HEK293 (cell line): ENCODE measurements around the gene CACNA1H.
"Not testable (repeated sequence)": the region's sequence is repeated elsewhere in the genome, so short reads cannot be mapped to it uniquely, and the experiment has no call there.

ENCODE experiments used
- HOXC10 ChIP-seq: sonication (generic); formaldehyde crosslinking; IDR thresholded peaks from 2 replicates; pipeline ENCODE4 v1.8.1; 2023; ENCODE audit warnings: mild to moderate bottlenecking, missing genetic modification reagents
- REST ChIP-seq: fragments of 450-650 bp; formaldehyde crosslinking; IDR thresholded peaks from 2 replicates; pipeline ENCODE4 v1.5.1; 2016; ENCODE audit warnings: missing biosample characterization, missing genetic modification characterization
- ZFP3 ChIP-seq: fragments of 450-650 bp; formaldehyde crosslinking; IDR thresholded peaks from 2 replicates; pipeline ENCODE4 v1.5.1; 2016; ENCODE audit warnings: low read depth, missing biosample characterization, missing genetic modification characterization
- ZNF121 ChIP-seq: fragments of 450-650 bp; formaldehyde crosslinking; IDR thresholded peaks from 2 replicates; pipeline ENCODE4 v1.5.1; 2016; ENCODE audit warnings: missing biosample characterization, missing genetic modification characterization
- ZNF211 ChIP-seq: fragments of 450-650 bp; formaldehyde crosslinking; IDR thresholded peaks from 2 replicates; pipeline ENCODE4 v1.5.1; 2016; ENCODE audit warnings: low read depth, missing biosample characterization, missing genetic modification characterization
- ZNF37A ChIP-seq: fragments of 450-650 bp; IDR thresholded peaks from 2 replicates; pipeline ENCODE4 v1.5.1; 2018; ENCODE audit warnings: missing biosample characterization, missing genetic modification characterization
- ZNF513 ChIP-seq: fragments of 450-650 bp; IDR thresholded peaks from 2 replicates; pipeline ENCODE4 v1.5.1; 2018; ENCODE audit warnings: missing biosample characterization, missing genetic modification characterization
- ZNF677 ChIP-seq: fragments of 450-650 bp; IDR thresholded peaks from 2 replicates; pipeline ENCODE4 v1.5.0; 2018; ENCODE audit warnings: missing biosample characterization, mild to moderate bottlenecking, missing genetic modification characterization, moderate library complexity
- TF ChIP-seq, protein P1 (sequence below): fragments of 450-650 bp; formaldehyde crosslinking; IDR thresholded peaks from 2 replicates; pipeline ENCODE4 v1.5.1; 2016; ENCODE audit warnings: missing biosample characterization, missing genetic modification characterization
- TF ChIP-seq, protein P2 (sequence below): fragments of 450-650 bp; formaldehyde crosslinking; IDR thresholded peaks from 2 replicates; pipeline ENCODE4 v1.5.1; 2016; ENCODE audit warnings: missing biosample characterization, missing genetic modification characterization
- TF ChIP-seq, protein P3 (sequence below): fragments of 450-650 bp; formaldehyde crosslinking; IDR thresholded peaks from 2 replicates; pipeline ENCODE4 v1.5.1; 2016; ENCODE audit warnings: missing biosample characterization, missing genetic modification characterization

- TF ChIP-seq, protein P1, sequence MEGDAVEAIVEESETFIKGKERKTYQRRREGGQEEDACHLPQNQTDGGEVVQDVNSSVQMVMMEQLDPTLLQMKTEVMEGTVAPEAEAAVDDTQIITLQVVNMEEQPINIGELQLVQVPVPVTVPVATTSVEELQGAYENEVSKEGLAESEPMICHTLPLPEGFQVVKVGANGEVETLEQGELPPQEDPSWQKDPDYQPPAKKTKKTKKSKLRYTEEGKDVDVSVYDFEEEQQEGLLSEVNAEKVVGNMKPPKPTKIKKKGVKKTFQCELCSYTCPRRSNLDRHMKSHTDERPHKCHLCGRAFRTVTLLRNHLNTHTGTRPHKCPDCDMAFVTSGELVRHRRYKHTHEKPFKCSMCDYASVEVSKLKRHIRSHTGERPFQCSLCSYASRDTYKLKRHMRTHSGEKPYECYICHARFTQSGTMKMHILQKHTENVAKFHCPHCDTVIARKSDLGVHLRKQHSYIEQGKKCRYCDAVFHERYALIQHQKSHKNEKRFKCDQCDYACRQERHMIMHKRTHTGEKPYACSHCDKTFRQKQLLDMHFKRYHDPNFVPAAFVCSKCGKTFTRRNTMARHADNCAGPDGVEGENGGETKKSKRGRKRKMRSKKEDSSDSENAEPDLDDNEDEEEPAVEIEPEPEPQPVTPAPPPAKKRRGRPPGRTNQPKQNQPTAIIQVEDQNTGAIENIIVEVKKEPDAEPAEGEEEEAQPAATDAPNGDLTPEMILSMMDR (tag by site-specific recombination): not testable (repeated sequence)
- TF ChIP-seq ZNF513 (tag by site-specific recombination); HOXC10; ZFP3 (tag by site-specific recombination); ZNF211 (tag by site-specific recombination); ZNF121 (tag by site-specific recombination); ZNF677 (tag by site-specific recombination); ZNF37A (tag by site-specific recombination); REST (tag by site-specific recombination): not testable (repeated sequence)
- TF ChIP-seq, protein P2, sequence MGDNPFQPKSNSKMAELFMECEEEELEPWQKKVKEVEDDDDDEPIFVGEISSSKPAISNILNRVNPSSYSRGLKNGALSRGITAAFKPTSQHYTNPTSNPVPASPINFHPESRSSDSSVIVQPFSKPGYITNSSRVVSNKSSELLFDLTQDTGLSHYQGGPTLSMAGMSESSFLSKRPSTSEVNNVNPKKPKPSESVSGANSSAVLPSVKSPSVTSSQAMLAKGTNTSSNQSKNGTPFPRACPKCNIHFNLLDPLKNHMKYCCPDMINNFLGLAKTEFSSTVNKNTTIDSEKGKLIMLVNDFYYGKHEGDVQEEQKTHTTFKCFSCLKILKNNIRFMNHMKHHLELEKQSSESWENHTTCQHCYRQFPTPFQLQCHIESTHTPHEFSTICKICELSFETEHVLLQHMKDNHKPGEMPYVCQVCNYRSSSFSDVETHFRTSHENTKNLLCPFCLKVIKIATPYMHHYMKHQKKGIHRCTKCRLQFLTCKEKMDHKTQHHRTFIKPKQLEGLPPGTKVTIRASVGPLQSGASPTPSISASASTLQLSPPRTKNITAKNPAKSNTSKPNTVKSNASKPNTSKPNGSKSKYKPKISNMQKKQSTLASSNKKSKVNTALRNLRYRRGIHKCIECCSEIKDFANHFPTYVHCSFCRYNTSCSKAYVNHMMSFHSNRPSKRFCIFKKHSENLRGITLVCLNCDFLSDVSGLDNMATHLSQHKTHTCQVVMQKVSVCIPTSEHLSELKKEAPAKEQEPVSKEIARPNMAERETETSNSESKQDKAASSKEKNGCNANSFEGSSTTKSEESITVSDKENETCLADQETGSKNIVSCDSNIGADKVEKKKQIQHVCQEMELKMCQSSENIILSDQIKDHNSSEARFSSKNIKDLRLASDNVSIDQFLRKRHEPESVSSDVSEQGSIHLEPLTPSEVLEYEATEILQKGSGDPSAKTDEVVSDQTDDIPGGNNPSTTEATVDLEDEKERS: not testable (repeated sequence)
- TF ChIP-seq, protein P3, sequence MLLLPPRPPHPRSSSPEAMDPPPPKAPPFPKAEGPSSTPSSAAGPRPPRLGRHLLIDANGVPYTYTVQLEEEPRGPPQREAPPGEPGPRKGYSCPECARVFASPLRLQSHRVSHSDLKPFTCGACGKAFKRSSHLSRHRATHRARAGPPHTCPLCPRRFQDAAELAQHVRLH (tag by site-specific recombination): not testable (repeated sequence)
Observed at GRCh38 chr16:1228227-1228626, 75.3 kb downstream of the CACNA1H start.
